Gastrocnemius medialis (tissue), 4 donors: ENCODE measurements around the gene ACBD6. TPM values are rescaled to one million over a fixed set of nuclear protein-coding genes. Genes with fewer than 3 reads are reported as not detected.

Experiments used
- ATAC-seq, 2 donors: fragments of 150-250 bp; one replicate each; pipeline ENCODE4 v1.9.1; 2016
- DNase-seq, 2 donors: peaks; one replicate each; pipeline ENCODE4 v3.0.0-alpha.2; 2019
- H3K27ac ChIP-seq, 4 donors: fragments of 200-600 bp; sonication (generic); 1 replicate in 1 of 4; 2 replicates in 3 of 4; pipeline ENCODE4 v1.5.1; 2016 to 2018; ENCODE audit warnings: mild to moderate bottlenecking in 2 of 4, moderate library complexity in 1 of 4
- H3K27me3 ChIP-seq, 3 donors: fragments of 200-600 bp; sonication (generic) in 2 of 3; 1 replicate in 1 of 3; 2 replicates in 2 of 3; pipeline versions ENCODE4 v1.5.1 to v1.6.0; 2016 to 2019; ENCODE audit warnings: mild to moderate bottlenecking in 1 of 3, moderate library complexity in 1 of 3
- H3K36me3 ChIP-seq, 2 donors: fragments of 200-600 bp; sonication (generic) in 1 of 2; one replicate each; pipeline ENCODE4 v1.5.1; 2017 to 2018
- H3K4me1 ChIP-seq, 2 donors: fragments of 200-600 bp; sonication (generic) in 1 of 2; one replicate each; pipeline ENCODE4 v1.5.1; 2016 to 2017; ENCODE audit warnings: mild to moderate bottlenecking in 2 of 2
- H3K4me3 ChIP-seq, 4 donors: fragments of 200-600 bp; sonication (generic) in 3 of 4; 1 replicate in 1 of 4; 2 replicates in 3 of 4; pipeline ENCODE4 v1.5.1; 2016 to 2019; ENCODE audit warnings: mild to moderate bottlenecking in 2 of 4
- H3K9me3 ChIP-seq, 3 donors: fragments of 200-600 bp; sonication (generic) in 2 of 3; 1 replicate in 1 of 3; 2 replicates in 2 of 3; pipeline ENCODE4 v1.5.1; 2016 to 2019
- CTCF ChIP-seq, 5 experiments: fragments of 450-650 bp in 3 of 5; fragments of 200-600 bp in 2 of 5; sonication (generic) in 2 of 5; IDR thresholded peaks in 4 of 5; conservative IDR thresholded peaks in 1 of 5; 1 replicate in 4 of 5; 2 replicates in 1 of 5; pipeline ENCODE4 v1.5.1; 2016 to 2019; ENCODE audit warnings: antibody characterized with exemption in 5 of 5, mild to moderate bottlenecking in 3 of 5, moderate library complexity in 3 of 5
- POLR2A ChIP-seq, 2 donors: fragments of 450-650 bp; IDR thresholded peaks; one replicate each; pipeline ENCODE4 v1.6.1; 2017; ENCODE audit warnings: antibody characterized with exemption in 2 of 2, mild to moderate bottlenecking in 2 of 2, moderate library complexity in 2 of 2
- in situ Hi-C, 4 donors: fragments of 200-750 bp; cut with MboI; loops; one replicate each; pipeline versions ENCODE4 v1.15.0 to v1.8.0; 2017; ENCODE audit warnings: low sequenced_read_pairs in 4 of 4
- intact Hi-C: fragments of 100-400 bp; cut with DNase I; formaldehyde crosslinking; loops from one replicate; pipeline ENCODE4 v1.15.1; 2023; ENCODE audit warnings: low total_unique reads
- total RNA-seq, 4 donors: library from RNA; depleted of rRNA; stranded (reverse); fragments of >200 nt; gene quantifications; one replicate each; pipeline versions ENCODE4 v1.1.0 to v1.2.3, GENCODE V29; 2016

ACBD6 gene
- total RNA-seq, 4 donors from 2014 or later = 15.0 to 27.4 (median 19.1) TPM

- no peak for TF ChIP-seq CTCF (IDR thresholded peaks at IDR 0.05 in 4 of 5, conservative IDR thresholded peaks at IDR 0.05 in 1 of 5)
- TF ChIP-seq POLR2A (IDR thresholded peaks at IDR 0.05) = no peak
- H3K36me3 ChIP-seq = no peaks in the 10 kb centered on the region
- H3K27me3 ChIP-seq = peaks cover 48 to 58% (median 50%) of the 10 kb centered on the region in 3 donors
- H3K9me3 ChIP-seq = no peaks in the 10 kb centered on the region
- intact Hi-C loops = no loop called here
- no peak overlapping the region for H3K4me3 ChIP-seq
- in situ Hi-C loops = loop anchor here in 1 of 4 donors (10.0 kb wide), 1 partner anchor 216 kb away; no protein-coding TSS in a partner anchor
- no peak overlapping the region for H3K27ac ChIP-seq
- H3K4me1 ChIP-seq = no peaks in the 10 kb centered on the region
- ATAC-seq (no peak), DNase-seq (no peak)
These were observed 243.4 kb downstream of the ACBD6 start for GRCh38 chr1:180258935-180259334.

- DNase-seq (no peak), ATAC-seq (no peak)
- Histone ChIP-seq H3K4me1 (no peaks in the 10 kb centered on the region), H3K36me3 (no peaks in the 10 kb centered on the region), H3K27ac (no peak overlapping the region), H3K9me3 (no peaks in the 10 kb centered on the region), H3K4me3 (no peak overlapping the region), H3K27me3 (peaks cover 45 to 57% (median 48%) of the 10 kb centered on the region in 3 donors)
- no peak for TF ChIP-seq CTCF (IDR thresholded peaks at IDR 0.05 in 4 of 5, conservative IDR thresholded peaks at IDR 0.05 in 1 of 5)
- TF ChIP-seq POLR2A (IDR thresholded peaks at IDR 0.05) = no peak
- intact Hi-C loops (no loop called here), in situ Hi-C loops (loop anchor here in 1 of 4 donors (10.0 kb wide), 1 partner anchor 217 kb away; no protein-coding TSS in a partner anchor)
These were observed 244.1 kb downstream of the ACBD6 start for GRCh38 chr1:180258290-180258689.

GRCh38 chr1:180257486-180257885 is 244.9 kb downstream of the ACBD6 start:
- no peaks in the 10 kb centered on the region for H3K9me3 ChIP-seq
- H3K4me1 ChIP-seq = no peaks in the 10 kb centered on the region
- TF ChIP-seq CTCF (IDR thresholded peaks at IDR 0.05 in 4 of 5, conservative IDR thresholded peaks at IDR 0.05 in 1 of 5) = no peak
- TF ChIP-seq POLR2A (IDR thresholded peaks at IDR 0.05) = no peak
- intact Hi-C loops = no loop called here
- peaks cover 41 to 49% (median 44%) of the 10 kb centered on the region in 3 donors for H3K27me3 ChIP-seq
- in situ Hi-C loops = loop anchor here in 1 of 4 donors (10.0 kb wide), 1 partner anchor 217 kb away; no protein-coding TSS in a partner anchor
- H3K36me3 ChIP-seq = no peaks in the 10 kb centered on the region
- no peak for ATAC-seq
- no peak for DNase-seq
- H3K4me3 ChIP-seq = no peak overlapping the region
- H3K27ac ChIP-seq = no peak overlapping the region

- TF ChIP-seq CTCF (IDR thresholded peaks at IDR 0.05 in 4 of 5, conservative IDR thresholded peaks at IDR 0.05 in 1 of 5) (no peak), POLR2A (IDR thresholded peaks at IDR 0.05) (no peak)
These were observed 245.4 kb downstream of the ACBD6 start for GRCh38 chr1:180257028-180257386.

More at GRCh38 chr1:180257028-180257386, 245.4 kb downstream of the ACBD6 start:
- Histone ChIP-seq H3K9me3 (no peaks in the 10 kb centered on the region), H3K4me3 (no peak overlapping the region), H3K36me3 (no peaks in the 10 kb centered on the region), H3K4me1 (no peaks in the 10 kb centered on the region), H3K27ac (no peak overlapping the region), H3K27me3 (peaks cover 41 to 48% (median 44%) of the 10 kb centered on the region in 3 donors)
- intact Hi-C loops (no loop called here), in situ Hi-C loops (loop anchor here in 1 of 4 donors (10.0 kb wide), 1 partner anchor 218 kb away; no protein-coding TSS in a partner anchor)
- ATAC-seq (no peak), DNase-seq (no peak)
